ENCODE measurements around the gene ASIC4. TPM values are rescaled to one million over a fixed set of nuclear protein-coding genes. Genes with fewer than 3 reads are reported as not detected.
A peak's percentile ranks its signal among the peaks of the same experiment; 100 is the strongest.

Gene ASIC4
- total and polyA plus RNA-seq, 12 donors = 0.15 to 16.3 (median 1.1) TPM; not detected in 4

- WGBS, 4 donors = 15 to 33% (median 21%) methylated on average over 14 to 16 of the region's 16 CpGs
- no peaks in the 10 kb centered on the region for H3K9me3 ChIP-seq (replicated peaks in 1 of 3)
- H3K27ac ChIP-seq = no peak overlapping the region
- no peak for DNase-seq
- intact Hi-C loops (cut with DNase I) = no loop called here
- H3K36me3 ChIP-seq (replicated peaks in 1 of 2) = no peaks in the 10 kb centered on the region
- H3K4me1 ChIP-seq (replicated peaks in 1 of 2) = peaks cover 0 to 6% of the 10 kb centered on the region in 2 donors
- peaks cover 31% of the 10 kb centered on the region for H3K27me3 ChIP-seq
- TF ChIP-seq POLR2A (IDR thresholded peaks at IDR 0.05) (no peak), CTCF (IDR thresholded peaks at IDR 0.05) (no peak)
- no peak overlapping the region for H3K4me3 ChIP-seq
Observed at GRCh38 chr2:219512524-219513216, 1.6 kb upstream of the ASIC4 start.

- intact Hi-C loops (cut with DNase I) = no loop called here
- Histone ChIP-seq H3K9me3 (replicated peaks in 1 of 3) (no peaks in the 10 kb centered on the region), H3K4me1 (replicated peaks in 1 of 2) (peaks cover 0 to 6% of the 10 kb centered on the region in 2 donors), H3K4me3 (no peak overlapping the region), H3K36me3 (replicated peaks in 1 of 2) (no peaks in the 10 kb centered on the region), H3K27me3 (peaks cover 31% of the 10 kb centered on the region), H3K27ac (peak overlapping the region in 1 of 5 donors; percentile 52)
- DNase-seq = no peak
- 7 to 25% (median 13%) methylated on average over 3 to 4 of the region's 4 CpGs for WGBS, 4 donors
- no peak for TF ChIP-seq CTCF (IDR thresholded peaks at IDR 0.05)
Observed at GRCh38 chr2:219513787-219514186, 495 bp upstream of the ASIC4 start.

- Histone ChIP-seq H3K27me3 (peaks cover 37% of the 10 kb centered on the region), H3K4me1 (replicated peaks in 1 of 2) (peaks cover 0 to 1% of the 10 kb centered on the region in 2 donors)
- intact Hi-C loops (cut with DNase I) = no loop called here
Observed at GRCh38 chr2:219514836-219515235, 554 bp downstream of the ASIC4 start.

More at GRCh38 chr2:219514836-219515235, 554 bp downstream of the ASIC4 start:
- 73 to 93% (median 87%) methylated on average over 5 to 21 of the region's 21 CpGs for WGBS, 4 donors
- H3K36me3 ChIP-seq (replicated peaks in 1 of 2) = no peaks in the 10 kb centered on the region
- no peak for TF ChIP-seq POLR2A (IDR thresholded peaks at IDR 0.05)
- TF ChIP-seq CTCF (IDR thresholded peaks at IDR 0.05) = no peak
- H3K4me3 ChIP-seq = no peak overlapping the region
- peak overlapping the region in 1 of 5 donors; percentile 52 for H3K27ac ChIP-seq
- H3K9me3 ChIP-seq (replicated peaks in 1 of 3) = no peaks in the 10 kb centered on the region
- no peak for DNase-seq

All from adrenal gland (tissue), 12 donors.